ENCODE results near the gene HACD3. TPM values are rescaled to one million over a fixed set of nuclear protein-coding genes. Genes with fewer than 3 reads are reported as not detected.
A peak's percentile ranks its signal among the peaks of the same experiment; 100 is the strongest.

HACD3 gene, protein sequence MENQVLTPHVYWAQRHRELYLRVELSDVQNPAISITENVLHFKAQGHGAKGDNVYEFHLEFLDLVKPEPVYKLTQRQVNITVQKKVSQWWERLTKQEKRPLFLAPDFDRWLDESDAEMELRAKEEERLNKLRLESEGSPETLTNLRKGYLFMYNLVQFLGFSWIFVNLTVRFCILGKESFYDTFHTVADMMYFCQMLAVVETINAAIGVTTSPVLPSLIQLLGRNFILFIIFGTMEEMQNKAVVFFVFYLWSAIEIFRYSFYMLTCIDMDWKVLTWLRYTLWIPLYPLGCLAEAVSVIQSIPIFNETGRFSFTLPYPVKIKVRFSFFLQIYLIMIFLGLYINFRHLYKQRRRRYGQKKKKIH
- 98.2 and 105 TPM in 2 replicates for total RNA-seq (2014; rRNA removed; shearing (Covaris generic))

DNA sequence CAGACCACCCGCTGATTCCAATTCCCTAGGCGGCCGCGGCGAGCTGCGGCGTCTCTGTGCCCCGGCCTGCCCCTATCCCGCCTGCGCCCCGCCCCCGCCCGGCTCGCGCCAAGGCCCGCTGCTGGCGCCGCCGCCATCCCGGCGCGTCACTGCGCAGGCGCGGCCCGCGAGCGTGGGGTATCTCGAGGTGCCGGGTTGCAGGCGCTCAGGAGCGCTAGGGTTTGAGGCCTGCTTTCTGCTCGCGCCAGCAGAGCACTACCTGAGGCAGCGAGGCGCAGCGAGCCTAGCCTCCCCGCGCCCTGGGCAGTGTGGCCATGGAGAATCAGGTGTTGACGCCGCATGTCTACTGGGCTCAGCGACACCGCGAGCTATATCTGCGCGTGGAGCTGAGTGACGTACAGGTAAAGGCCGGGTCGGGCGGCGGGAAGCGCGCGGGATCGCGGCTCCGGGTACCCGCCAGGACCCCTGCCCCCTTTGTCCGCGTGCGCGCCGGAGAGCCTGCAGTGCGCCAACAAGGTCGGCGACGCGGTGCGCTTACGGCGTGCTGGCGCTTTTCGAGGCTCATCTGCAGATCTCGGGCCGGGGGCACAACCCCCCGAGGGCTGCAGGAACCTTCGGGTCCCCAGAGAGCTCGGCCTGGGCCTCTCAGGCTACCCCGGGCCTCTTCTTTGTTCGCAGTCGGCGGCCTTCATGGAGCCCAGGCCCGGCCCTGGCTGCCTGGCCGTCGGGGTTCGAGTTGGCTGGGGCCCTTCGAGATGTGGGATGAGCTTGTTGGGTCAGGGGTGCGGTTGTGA lies at the start of gene HACD3:
HACD3 (plus strand) TSS at position 146 of the 794 bp plus-strand sequence; CDS start at position 315, 169 bp downstream.
- DNase-seq (ENCODE audit: low spot score): peak; percentile 54

- no peak for DNase-seq (ENCODE audit: low spot score)
Measured at GRCh38 chr15:65484876-65485275, 45.4 kb upstream of the HACD3 start.

DNA sequence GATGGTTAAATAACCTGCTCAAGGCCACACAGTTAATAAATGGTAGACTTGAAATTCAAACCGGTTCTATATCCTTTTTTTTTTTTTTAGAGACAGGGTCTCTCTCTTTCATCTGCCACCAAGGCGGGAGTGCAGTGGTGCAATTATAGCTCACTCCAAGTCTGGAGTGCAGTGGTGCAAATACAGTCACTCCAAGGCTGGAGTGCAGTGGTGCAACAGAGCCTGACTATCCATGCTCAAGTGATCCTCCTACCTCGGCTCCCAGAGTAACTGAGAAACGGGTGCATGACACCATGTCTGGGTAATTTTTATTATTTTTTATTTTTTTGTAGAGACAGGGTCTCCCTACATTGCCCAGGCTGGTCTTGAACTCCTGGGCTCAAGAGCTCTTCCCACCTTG lies 36.2 kb upstream of the HACD3 start:
- DNase-seq (ENCODE audit: low spot score): no peak

GRCh38 chr15:65509321-65509720 lies 20.9 kb upstream of the HACD3 start:
- no peak for DNase-seq (ENCODE audit: low spot score)

- no peak for DNase-seq (ENCODE audit: low spot score)
Measured at GRCh38 chr15:65512189-65512588, 18.1 kb upstream of the HACD3 start.

- DNase-seq (ENCODE audit: low spot score): no peak
Measured at GRCh38 chr15:65512807-65513416, 17.4 kb upstream of the HACD3 start.

DNA sequence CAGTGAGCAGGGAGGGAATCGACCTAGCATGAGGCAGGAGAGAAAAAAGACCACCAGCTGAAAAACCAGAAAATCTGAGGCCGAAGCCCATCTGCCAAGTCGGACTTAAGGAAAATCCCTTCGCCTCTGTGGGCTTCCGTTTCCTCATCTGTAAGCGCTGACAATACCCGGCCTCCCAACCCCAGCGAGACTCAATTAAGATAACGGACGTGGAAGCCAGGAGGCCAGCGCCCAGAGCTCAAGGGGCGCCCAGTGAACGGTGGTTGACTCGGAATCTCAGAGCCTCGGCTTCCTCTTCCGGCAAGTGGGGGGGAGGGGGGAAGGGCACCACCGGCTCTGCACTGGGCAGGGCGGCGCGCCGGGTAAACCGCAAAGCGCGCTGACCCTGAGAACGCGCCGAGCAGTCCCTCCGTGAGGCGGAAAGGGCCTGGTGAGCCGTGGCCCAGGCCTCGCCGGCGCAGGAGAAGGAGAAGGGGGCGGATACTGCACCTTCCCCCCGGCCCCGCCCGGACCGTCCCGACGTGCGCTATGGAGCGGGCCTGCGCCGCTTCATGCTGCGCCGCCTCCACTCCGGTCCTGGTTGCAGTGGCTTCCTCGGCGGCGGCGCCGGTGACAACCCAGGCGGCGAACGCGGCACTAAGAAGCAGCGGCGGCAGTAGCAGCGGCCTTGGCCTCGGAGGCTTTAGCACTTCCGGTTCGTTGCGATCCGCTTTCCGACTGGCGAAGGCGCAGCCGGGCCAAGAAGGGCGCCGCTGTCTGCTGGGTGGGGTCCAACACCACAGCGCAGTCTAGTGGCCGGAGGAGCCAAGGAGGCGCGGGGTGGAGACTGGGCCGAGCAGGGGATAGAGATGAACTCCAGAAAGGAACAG lies 13.0 kb upstream of the HACD3 start, which contains the start of gene DPP8:
DPP8 (minus strand) TSS at position 693 of the 869 bp plus-strand sequence. CDS start 5,136 bp downstream, outside the sequence.
- DNase-seq (ENCODE audit: low spot score): peak; percentile 92

GRCh38 chr15:65517866-65518207 lies 12.4 kb upstream of the HACD3 start:
- DNase-seq (ENCODE audit: low spot score): no peak

- DNase-seq (ENCODE audit: low spot score): no peak
Measured at GRCh38 chr15:65518633-65519285, 11.5 kb upstream of the HACD3 start.

DNA sequence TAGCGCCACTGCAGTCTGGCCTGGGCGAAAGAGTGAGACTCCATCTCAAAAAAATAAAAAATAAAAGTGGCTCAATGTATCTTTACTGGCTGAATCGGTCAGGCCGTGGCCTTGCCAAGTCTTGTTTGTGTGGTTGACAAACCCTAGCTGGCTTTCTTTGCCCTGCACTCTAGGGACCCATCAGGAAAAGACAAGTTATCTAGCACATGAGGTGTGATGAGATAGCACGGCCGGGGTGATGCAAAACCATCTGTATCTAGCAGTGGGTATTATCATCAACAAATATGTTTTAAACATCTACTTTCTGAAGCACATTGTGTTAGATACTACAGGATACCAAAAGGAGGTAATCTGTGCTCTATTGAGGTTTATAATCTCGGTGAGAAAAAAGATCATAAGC lies 8.9 kb upstream of the HACD3 start:
- no peak for DNase-seq (ENCODE audit: low spot score)

GRCh38 chr15:65524226-65524625 lies 6.0 kb upstream of the HACD3 start:
- DNase-seq (ENCODE audit: low spot score): no peak

- DNase-seq (ENCODE audit: low spot score): no peak
Measured at GRCh38 chr15:65525622-65526021, 4.6 kb upstream of the HACD3 start.

DNA sequence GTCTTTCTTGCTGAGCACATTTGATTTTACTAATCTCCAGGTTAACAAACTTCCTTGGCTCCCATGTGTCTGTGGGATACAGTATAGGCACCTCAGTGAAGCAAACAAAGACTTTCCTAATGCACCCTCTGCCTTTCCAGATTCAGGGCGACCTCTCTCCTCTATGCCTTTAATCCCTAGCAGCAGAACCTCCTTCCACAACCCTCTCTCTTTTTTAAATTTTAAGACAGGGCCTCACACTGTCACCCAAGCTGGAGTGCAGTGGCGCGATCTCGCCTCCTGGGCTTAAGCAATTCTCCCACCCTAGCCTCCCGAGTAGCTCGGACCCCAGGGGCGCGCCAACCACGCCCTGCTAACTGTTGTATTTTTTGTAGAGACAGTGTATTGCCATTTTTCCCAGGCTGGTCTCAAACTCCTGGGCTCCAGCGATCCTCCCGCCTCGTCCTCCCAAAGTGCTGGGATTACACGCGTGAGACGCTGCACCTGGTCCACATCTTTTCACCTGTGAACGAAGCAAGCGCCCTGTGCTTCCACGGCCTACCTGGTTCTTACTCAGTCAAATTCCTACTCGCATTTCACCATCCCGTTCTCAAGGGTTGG lies 1.7 kb upstream of the HACD3 start:
- DNase-seq (ENCODE audit: low spot score): no peak

DNA sequence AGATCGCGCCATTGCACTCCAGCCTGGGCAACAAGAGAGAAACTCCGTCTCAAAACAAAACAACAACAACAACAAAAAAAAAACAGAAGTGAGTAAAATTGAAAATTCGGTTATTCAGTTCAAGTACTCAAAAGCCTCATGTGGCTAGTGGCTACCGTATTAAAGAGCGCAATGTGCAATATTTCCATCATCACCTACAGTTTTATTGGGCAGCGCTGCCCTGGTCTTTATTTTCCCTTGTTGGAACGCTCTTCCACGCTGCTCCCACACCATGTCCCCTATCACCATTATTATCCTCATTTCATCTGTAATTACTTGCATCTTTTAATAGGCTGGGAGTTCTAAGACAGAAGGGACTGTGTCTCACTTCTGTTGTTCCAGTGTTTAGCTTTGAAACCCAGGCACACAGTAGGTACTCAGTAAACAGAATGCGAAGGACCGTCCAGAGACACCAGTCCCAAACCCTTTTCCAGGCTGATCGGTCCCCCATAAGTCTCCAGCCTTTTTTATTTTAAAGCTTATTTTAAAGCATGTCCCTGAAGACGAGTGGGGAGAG lies 423 bp upstream of the HACD3 start:
- no peak for DNase-seq (ENCODE audit: low spot score)

- peak; percentile 44 for DNase-seq (ENCODE audit: low spot score)
Measured at GRCh38 chr15:65532738-65533051, 2.4 kb downstream of the HACD3 start.

GRCh38 chr15:65533057-65533756 lies 2.9 kb downstream of the HACD3 start:
- peak; percentile 27 for DNase-seq (ENCODE audit: low spot score)

DNA sequence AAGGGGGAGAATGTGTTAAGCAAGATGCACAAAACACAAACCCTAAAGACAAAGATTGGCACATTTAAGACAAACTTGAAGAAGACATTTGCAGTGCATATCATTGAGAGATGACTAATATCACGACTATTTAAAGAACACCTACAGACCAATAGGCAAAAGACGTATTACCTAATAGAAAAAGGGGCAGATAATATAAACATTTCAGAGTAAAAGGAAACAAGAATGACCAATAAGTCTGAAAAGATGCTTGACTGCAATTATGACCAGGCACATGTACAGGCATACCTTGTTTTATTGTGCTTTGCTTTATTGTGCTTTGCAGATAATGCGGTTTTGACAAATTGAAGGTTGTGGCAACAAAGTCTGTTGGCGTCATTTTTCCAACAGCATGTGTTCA lies 4.9 kb downstream of the HACD3 start:
- no peak for DNase-seq (ENCODE audit: low spot score)

DNA sequence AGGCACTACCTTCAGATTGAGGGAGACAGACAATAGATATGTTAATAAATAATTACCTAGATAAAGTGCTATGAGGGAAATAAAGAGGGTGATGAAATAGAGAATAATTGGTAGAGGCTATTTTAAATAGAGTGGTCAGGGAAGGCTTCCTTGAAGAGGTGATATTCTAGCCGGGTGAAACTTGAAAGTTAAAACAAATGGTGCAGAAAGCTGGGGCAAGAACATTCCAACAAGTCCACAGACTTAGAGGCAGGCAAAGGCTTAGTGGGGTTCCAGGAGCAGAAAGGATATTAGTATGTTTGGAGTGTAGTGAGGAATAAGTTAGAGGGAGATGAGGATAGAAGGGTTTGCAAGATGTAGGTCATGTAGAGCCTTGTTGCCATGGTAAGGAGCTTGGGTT lies 10.1 kb downstream of the HACD3 start:
- no peak for DNase-seq (ENCODE audit: low spot score)

DNA sequence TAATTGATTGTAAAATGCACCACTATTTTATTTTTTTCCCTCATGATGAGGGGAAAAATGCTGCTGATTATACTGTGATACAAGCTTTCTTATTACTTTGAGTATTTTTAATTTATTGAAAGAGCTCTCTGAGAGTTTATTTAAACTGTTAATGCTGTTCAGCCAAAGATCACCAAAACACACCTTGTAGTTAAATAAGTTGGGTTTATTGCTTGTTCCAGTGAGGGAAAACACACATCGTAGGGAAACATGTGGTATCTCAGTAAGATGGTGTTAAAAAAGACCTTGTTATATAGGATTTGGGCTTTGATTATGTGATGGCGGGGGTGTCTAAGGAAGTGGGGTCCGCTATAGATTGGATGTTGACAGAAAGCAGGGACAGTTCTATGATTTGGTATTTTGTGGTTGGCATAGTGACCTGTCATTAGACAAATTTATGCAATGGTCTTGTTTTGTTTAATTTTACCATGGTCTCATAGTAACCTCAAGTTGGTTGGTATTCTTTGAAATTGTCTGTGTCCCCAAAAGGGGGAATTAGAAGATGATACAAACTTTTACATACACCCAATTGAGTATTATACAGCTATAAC lies 11.1 kb downstream of the HACD3 start:
- no peak for DNase-seq (ENCODE audit: low spot score)
